Transverse colon (tissue), 4 donors: ENCODE data around the gene OPTC. TPM values are rescaled to one million over a fixed set of nuclear protein-coding genes. Genes with fewer than 3 reads are reported as not detected.

ENCODE experiments used
- DNase-seq: peaks from one replicate; pipeline ENCODE4 v3.0.0-alpha.2; 2019
- H3K27ac ChIP-seq, 4 donors: fragments of 200-600 bp; sonication (generic); 2 replicates each; pipeline ENCODE4 v1.5.1; 2016 to 2018; ENCODE audit warnings: inconsistent platforms in 4 of 4
- H3K27me3 ChIP-seq: fragments of 200-600 bp; sonication (generic); 2 replicates; pipeline ENCODE4 v1.5.1; 2017; ENCODE audit warnings: inconsistent platforms
- H3K36me3 ChIP-seq, 4 donors: fragments of 200-600 bp; sonication (generic); 2 replicates each; pipeline ENCODE4 v1.5.1; 2017 to 2019; ENCODE audit warnings: inconsistent platforms in 4 of 4
- H3K4me1 ChIP-seq, 4 donors: fragments of 200-600 bp; sonication (generic); 2 replicates each; pipeline ENCODE4 v1.5.1; 2017 to 2020; ENCODE audit warnings: inconsistent platforms in 4 of 4
- H3K4me3 ChIP-seq, 4 donors: fragments of 200-600 bp; sonication (generic); 1 replicate in 1 of 4; 2 replicates in 3 of 4; pipeline versions ENCODE4 v1.5.1 to v1.6.1; 2017 to 2019; ENCODE audit warnings: inconsistent platforms in 4 of 4
- H3K9me3 ChIP-seq, 2 donors: fragments of 200-600 bp; sonication (generic); 2 replicates each; pipeline ENCODE4 v1.5.1; 2017 to 2019; ENCODE audit warnings: inconsistent platforms in 2 of 2
- CTCF ChIP-seq, 5 experiments: fragments of 200-600 bp in 3 of 5; fragments of 450-650 bp in 2 of 5; sonication (generic) in 3 of 5; IDR thresholded peaks; 1 replicate in 2 of 5; 2 replicates in 3 of 5; pipeline ENCODE4 v1.5.1; 2016 to 2017; ENCODE audit warnings: antibody characterized with exemption in 5 of 5, inconsistent platforms in 3 of 5, mild to moderate bottlenecking in 2 of 5, moderate library complexity in 1 of 5
- EP300 ChIP-seq: sonication (generic); formaldehyde crosslinking; IDR thresholded peaks from one replicate; pipeline ENCODE4 v1.6.1; 2017; ENCODE audit warnings: antibody characterized with exemption, low read depth
- POLR2A ChIP-seq: fragments of 450-650 bp; IDR thresholded peaks from one replicate; pipeline ENCODE4 v1.6.1; 2016; ENCODE audit warnings: antibody characterized with exemption, mild to moderate bottlenecking, moderate library complexity
- POLR2AphosphoS5 ChIP-seq, 3 donors: sonication (generic); formaldehyde crosslinking; IDR thresholded peaks; one replicate each; pipeline ENCODE4 v1.6.1; 2016; ENCODE audit warnings: antibody characterized with exemption in 3 of 3
- whole genome bisulfite sequencing, 2 donors: methylation state at CpG; one replicate each; pipeline ENCODE4 v1.1.5; 2018; ENCODE audit warnings: low coverage in 1 of 2; 5-methylcytosine and 5-hydroxymethylcytosine counted together
- in situ Hi-C, 4 donors: fragments of 200-750 bp; cut with MboI; loops; one replicate each; pipeline versions ENCODE4 v1.15.0 to v1.15.1; 2017; ENCODE audit warnings: low sequenced_read_pairs in 3 of 4, low pct_ligation_motif_present in 1 of 4, low pct_unique_long_range_greater_than_20kb in 1 of 4
- intact Hi-C: fragments of 100-400 bp; cut with DNase I; formaldehyde crosslinking; loops from one replicate; pipeline ENCODE4 v1.15.1; 2023; ENCODE audit warnings: low total_unique reads
- total RNA-seq, 4 donors: library from RNA; depleted of rRNA; stranded (reverse); fragments of >200 nt; gene quantifications; one replicate each; pipeline ENCODE4 v1.1.0, GENCODE V29; 2016

OPTC gene
- total RNA-seq, 4 donors from 2014 or later, result not detected

DNA sequence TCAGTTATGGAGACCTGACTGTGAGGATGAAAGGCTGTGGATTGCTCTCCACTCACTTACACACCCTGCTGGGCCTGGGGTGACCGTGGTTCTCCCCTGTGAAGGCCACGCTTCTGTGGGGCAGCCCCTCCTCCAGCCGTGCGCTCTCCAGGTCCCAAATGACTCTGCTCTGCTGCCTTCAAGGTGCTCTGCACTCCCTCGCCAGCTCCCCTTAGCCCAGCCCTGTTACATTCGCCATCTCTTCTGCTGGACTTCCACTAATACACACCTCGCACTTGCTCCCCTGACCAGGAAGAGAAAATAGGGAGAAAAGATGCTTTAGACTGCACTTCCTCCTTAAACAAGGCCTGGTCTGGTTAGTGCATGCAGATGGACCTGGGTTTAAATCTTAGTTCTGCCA, 24.6 kb downstream of the OPTC start:
- Histone ChIP-seq H3K27ac (no peak overlapping the region), H3K36me3 (no peaks in the 10 kb centered on the region), H3K4me3 (no peak overlapping the region), H3K4me1 (peaks cover 0 to 20% (median 12%) of the 10 kb centered on the region in 4 donors), H3K9me3 (no peaks in the 10 kb centered on the region), H3K27me3 (no peaks in the 10 kb centered on the region)
- in situ Hi-C loops (no loop called here), intact Hi-C loops (no loop called here)
- 94 to 100% methylated on average over 1 to 7 of the region's 7 CpGs for WGBS, 2 donors
- no peak for DNase-seq
- TF ChIP-seq CTCF (IDR thresholded peaks at IDR 0.05), result no peak
- TF ChIP-seq POLR2A, result no peak
- TF ChIP-seq POLR2AphosphoS5 (IDR thresholded peaks at IDR 0.05), result no peak
- no peak for TF ChIP-seq EP300

- Histone ChIP-seq H3K4me1 (peaks cover 0 to 13% (median 6%) of the 10 kb centered on the region in 4 donors), H3K27ac (no peak overlapping the region), H3K27me3 (no peaks in the 10 kb centered on the region), H3K4me3 (no peak overlapping the region), H3K9me3 (no peaks in the 10 kb centered on the region), H3K36me3 (no peaks in the 10 kb centered on the region)
- 79% methylated on average over 10 of the region's 10 CpGs; no CpG with 5 or more reads in 1 of the 2 donors for WGBS, 2 donors
- intact Hi-C loops, result no loop called here
- no peak for TF ChIP-seq POLR2A
- no peak for TF ChIP-seq EP300
- TF ChIP-seq POLR2AphosphoS5 (IDR thresholded peaks at IDR 0.05), result no peak
- no peak for TF ChIP-seq CTCF (IDR thresholded peaks at IDR 0.05)
- no peak for DNase-seq
- in situ Hi-C loops, result no loop called here
Observed at GRCh38 chr1:203519053-203519840, 25.3 kb downstream of the OPTC start.

DNA sequence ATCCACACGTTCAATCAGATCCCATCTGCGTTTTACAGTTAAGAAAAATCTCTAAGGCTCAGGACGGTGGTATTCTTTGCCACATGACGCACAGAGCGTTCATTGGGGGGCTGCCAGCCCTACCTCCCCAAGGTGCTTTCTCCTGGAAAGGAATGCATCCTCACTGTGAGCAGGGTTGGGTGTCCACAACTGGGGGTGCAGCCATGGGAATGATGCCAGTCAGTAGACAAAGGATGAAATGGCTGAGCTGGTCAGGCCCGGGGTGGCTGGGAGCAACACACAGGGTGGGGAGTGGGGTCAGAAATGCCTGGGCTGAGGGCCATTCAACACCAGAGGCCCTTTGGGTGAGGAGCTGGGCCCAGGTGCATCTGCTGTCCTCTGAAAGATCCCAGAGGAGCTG, 25.9 kb downstream of the OPTC start:
- no peak overlapping the region for H3K27ac ChIP-seq
- H3K4me3 ChIP-seq, result no peak overlapping the region
- no peaks in the 10 kb centered on the region for H3K27me3 ChIP-seq
- peaks cover 0 to 13% (median 6%) of the 10 kb centered on the region in 4 donors for H3K4me1 ChIP-seq
- TF ChIP-seq EP300 (no peak), POLR2AphosphoS5 (IDR thresholded peaks at IDR 0.05) (no peak), POLR2A (no peak), CTCF (IDR thresholded peaks at IDR 0.05) (no peak)
- in situ Hi-C loops, result no loop called here
- H3K36me3 ChIP-seq, result no peaks in the 10 kb centered on the region
- intact Hi-C loops, result no loop called here
- WGBS, 2 donors, result 92% methylated on average over 6 of the region's 6 CpGs; no CpG with 5 or more reads in 1 of the 2 donors
- no peak for DNase-seq
- no peaks in the 10 kb centered on the region for H3K9me3 ChIP-seq

DNA sequence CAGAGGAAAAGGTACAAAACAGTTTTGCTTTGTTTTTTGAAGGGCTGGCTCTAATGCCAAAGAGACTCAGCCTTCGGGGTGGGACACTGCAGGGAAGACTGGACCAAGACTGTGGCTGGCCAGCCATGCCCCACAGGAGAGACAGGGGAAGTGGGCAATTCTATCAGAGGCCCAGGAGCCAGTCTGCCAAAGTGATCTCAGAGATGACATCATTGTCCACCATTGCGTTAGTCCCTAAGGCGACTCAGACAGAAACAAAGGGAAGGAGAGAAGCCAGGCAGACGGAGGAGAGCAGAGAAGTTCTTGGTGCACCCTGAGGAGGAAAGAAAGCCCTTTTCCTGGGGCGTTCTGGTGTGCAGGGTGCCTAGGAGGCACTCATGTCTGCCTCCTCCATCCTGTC, 26.4 kb downstream of the OPTC start:
- WGBS, 2 donors, result 40 to 67% methylated on average over 3 to 5 of the region's 5 CpGs
- DNase-seq, result no peak
- H3K9me3 ChIP-seq, result no peaks in the 10 kb centered on the region
- in situ Hi-C loops (no loop called here), intact Hi-C loops (no loop called here)
- H3K36me3 ChIP-seq, result no peaks in the 10 kb centered on the region
- H3K27ac ChIP-seq, result no peak overlapping the region
- H3K4me1 ChIP-seq, result peaks cover 0 to 13% (median 6%) of the 10 kb centered on the region in 4 donors
- TF ChIP-seq CTCF (IDR thresholded peaks at IDR 0.05) (no peak), POLR2AphosphoS5 (IDR thresholded peaks at IDR 0.05) (no peak), POLR2A (no peak), EP300 (no peak)
- H3K4me3 ChIP-seq, result no peak overlapping the region
- no peaks in the 10 kb centered on the region for H3K27me3 ChIP-seq
